GM04503 (cell line): ENCODE data around the gene IRF2.

Experiments
- DNase-seq: peaks from one replicate; pipeline ENCODE4 v3.0.0-alpha.2; 2012; ENCODE audit warnings: low read depth

The IRF2 gene

DNA sequence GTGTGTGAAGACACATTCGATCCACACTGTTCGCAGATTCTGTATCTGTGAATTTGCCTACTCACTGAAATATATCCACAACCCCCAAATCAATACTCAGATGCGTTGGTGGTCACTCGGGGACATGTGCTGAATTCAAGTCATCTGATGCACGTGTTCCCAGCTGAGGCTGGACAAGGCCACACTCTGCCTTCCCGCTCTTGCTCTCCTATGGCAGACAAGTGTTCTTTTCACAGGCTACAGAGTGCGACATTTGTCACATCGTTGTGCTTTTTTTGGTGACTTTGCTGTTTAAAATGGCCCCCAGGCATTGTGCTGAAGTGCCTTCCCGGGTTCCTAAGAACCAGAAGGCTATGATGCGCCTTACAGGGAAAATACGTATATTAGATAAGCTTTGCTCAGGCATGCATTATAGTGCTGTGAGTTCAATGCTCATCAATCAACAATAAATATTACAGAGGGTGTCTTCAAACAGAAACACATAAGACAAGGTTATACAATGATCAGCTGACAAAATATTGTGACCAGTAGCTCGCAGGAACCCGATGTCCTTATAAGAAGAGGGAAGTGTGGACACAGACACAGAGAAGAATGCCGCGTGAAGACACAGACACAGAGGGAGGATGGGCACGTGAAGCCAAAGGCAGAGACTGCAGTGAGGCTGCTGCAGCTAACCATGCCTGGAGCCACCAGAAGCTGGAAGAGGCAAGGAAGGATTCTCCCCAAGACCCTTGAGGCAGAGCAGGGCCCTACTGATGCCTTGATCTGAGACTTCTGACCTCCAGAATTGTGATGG is 42.0 kb downstream of the IRF2 start:
- DNase-seq = no peak

DNA sequence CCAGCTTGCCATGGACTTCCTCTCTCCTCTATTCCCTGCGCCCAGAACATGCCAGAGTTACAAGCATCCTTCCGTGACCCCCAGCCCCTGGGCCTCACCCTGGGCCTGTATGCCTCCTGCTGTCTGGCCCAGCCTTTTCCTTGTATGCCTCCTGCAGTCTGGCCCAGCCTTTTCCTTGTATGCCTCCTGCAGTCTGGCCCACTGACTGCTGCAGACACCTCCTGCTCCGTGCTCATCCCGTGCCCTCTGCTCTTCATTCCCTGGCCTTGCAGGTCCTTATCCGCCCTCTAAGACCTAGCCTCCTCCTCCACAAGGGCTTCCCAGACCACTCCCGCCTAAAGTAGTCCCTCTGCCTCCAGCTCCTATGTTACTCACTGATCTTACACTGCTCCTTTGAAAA is 44.2 kb downstream of the IRF2 start:
- DNase-seq = no peak

DNA sequence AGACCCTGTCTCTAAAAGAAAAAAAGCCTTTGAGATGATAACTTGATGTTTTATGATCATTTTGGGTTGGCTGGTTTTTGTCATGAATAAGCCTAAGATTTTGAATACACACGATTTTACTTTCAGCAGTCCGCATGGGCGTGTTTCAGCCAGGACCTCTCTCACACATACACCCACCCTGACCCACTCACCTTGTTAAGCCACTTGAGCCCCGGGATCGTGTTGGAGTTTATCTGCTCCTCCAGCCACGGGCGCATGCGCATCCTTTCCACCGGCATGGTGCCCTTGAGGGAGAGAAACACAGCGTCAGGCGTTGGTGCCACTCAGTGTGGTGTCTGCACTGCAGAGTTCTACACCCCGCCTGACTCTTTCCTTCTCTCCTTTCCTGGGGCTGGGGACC is 45.6 kb downstream of the IRF2 start:
- no peak for DNase-seq

DNA sequence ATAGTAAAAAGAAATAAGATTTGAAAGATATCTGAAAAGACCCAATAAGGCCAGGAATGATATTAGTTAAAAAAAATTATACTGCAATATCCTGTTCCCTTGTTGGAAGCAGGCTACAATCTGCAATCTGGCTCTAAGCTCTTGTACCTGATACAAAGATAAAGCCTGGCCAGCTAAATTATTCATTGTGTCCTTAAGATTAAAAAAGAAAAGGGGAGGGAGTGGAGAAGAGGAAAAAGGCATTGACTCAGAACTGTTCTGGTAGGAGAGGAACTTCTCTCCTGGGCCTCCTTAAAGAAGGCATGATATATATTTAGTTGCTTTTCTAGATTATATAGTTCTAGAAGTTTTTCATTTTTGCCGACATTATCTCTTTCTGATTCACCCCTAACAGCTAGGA is 46.7 kb downstream of the IRF2 start:
- DNase-seq = no peak

DNA sequence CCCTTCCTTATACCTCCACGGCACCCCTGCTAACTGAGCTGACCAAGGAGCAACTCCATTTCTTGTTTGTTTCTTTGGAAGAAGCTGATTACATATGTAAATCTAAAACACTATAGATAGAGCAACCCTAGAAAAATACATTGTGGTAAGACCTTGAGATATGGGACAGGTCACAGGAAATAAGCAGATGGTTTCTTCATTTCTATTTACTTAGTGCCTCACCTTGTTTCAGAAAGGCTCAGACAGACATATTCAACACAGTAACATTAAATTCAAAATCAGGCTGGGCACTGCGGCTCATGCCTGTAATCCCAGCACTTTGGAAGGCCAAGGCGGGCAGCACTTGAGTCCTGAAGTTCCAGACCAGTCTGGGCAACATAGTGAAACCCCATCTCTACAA is 47.3 kb downstream of the IRF2 start:
- DNase-seq = no peak

DNA sequence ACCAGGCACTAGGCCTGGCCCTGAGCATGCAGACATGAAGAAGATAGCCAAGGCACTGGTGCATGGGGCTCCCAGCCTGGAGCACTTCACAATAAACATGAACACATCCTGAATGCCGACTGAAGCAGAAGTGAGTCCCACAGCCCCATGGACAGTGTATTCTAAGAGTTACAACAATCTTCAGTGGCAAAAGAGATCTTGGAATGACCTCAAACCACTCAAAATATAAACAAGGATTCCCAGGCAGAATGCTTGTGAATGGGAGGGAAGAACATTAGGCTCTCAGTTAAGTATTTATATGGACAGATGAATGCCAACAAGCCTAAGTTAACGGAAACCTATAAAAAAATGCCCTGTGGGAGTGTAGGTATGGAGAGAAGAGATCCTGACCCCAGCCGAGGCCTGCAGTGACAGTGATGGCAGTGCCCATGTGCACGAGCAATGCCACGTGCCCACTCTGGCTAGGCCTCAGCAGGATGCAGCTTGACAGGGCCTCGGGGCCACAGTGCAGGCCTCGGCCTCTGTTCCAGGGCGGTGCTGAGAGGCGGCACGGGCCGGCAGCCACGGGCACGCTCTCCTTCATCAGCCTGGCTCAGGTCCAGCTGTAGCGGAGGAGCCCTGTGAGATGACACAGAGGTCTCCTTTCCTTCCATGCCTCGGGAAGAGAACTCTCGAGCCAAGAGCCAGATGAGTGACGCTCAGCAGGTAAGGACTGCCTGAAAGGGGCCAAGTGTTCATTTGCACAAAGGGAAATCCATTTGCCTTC is 49.2 kb downstream of the IRF2 start:
- no peak for DNase-seq

DNA sequence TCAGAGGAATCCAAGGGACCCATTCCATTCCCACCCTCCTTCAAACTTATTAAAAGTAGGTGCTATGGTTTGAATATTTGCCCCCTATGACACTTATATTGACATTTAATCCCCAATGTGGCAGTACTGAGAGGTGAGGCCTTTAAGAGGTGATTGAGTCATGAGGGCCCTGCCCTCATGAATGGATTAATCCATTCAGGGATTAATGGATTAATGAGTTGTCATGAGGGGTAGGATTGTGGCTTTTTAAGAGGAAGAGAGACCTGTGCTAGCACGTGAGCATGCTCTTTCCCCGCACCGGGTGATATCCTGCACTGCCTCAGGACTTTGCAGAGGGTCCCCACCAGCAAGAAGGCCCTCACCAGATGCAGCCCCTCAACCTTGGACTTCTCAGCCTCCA is 50.1 kb downstream of the IRF2 start:
- no peak for DNase-seq

DNA sequence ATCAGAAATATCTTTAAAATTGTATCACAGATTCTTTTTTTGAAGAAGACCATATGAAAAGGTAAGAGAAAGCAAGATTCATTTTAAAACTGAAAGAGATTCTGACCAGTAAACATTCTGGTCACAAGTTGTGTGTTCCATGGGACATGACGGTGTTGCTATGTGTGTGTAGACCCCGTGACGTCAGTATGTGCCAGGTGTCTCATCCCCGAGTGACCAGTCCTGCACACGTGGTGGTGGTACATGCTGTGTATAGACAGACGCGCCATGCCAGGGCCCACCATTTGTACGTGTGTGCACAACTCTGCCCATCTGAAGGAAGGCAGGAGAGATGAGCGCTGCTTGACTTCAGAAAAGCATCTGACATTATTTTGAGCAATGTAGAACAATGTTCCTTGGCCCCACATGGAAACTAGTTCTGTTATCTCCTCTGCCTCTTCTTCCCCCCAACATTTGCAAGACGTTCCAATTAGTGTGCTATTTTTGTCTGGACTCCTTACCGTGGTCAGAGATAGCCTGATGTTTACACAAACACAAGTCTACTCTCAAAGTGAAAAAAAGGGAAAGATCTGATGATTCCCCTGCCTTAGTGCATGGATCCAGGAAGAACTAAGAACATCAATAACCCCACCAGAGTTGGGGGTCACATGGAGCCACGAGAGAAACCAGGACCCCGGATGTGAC is 51.2 kb downstream of the IRF2 start:
- DNase-seq = no peak

GRCh38 chr4:184422378-184422777 is 52.0 kb downstream of the IRF2 start:
- DNase-seq = no peak

DNA sequence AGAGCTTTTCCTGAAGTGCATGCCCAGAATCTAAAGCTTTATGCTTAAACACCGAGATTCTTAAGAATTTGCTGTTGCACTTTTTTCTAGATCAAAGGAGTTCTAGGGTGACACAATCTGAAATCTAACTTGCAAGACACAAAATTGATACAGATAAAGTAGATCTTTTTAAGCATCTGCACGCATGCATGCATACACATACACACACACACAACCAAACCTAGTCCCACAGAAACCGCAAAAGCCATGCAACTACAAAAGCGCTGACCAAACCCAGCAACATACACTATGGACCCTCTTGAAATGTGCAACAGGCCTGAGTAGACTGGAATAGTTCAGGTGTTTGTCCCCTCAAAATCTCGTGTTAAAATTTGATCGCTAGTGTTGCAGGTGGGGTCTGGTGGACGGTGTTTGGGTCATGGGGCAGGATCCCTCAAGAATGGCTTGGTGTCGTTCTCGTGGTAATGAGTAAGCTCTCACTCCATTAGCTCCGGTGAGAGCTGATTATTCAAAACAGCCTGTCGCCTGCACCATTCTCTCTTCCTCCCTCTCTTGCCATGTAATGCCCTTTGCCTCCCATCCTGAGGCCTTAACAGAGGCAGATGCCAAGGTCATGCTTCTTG is 52.7 kb downstream of the IRF2 start:
- no peak for DNase-seq

DNA sequence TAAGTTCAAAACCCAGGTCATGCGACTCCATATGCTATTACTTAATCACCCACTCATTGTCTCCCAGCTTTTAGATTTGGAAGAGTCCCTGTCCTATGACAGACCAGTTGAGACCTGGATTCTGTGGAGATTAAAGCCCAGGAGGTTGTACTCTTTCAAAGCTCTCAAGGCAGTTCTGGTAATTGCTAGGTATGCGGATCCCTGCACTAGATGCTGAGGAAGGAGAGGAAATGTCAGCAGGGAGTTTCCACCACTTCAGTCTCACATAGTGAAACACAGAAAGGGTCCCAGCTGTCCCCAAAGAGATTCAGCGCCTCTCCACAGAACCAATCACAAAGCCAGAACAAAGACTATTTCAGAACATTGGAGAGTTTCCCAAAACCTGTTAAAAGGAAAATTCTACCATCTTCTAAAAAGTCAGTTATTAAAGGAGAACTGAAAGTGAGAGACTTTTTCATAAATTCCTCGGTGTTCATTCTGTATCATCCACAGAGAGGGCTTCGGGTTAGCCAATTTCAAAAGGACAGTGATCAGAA is 53.4 kb downstream of the IRF2 start:
- no peak for DNase-seq

- no peak for DNase-seq
These were observed 53.9 kb downstream of the IRF2 start for GRCh38 chr4:184420402-184420801.

DNA sequence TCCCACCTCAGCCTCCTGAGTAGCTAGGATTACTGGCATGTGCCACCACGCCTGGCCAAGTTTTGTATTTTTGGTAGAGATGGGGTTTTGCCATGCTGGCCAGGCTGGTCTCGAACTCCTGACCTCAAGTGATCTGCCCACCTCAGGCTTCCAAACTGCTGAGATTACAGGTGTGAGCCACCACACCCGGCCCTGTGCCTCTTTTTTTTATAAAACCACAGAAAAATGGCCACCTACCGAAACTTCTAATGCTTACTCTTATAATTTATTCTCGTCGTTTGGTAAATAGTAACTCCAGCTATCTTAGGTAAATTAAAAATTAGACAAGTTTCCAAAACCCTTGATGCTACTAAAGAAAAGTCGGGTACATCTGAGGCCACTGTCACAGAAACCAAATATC is 54.4 kb downstream of the IRF2 start:
- DNase-seq = no peak

GRCh38 chr4:184417802-184418511 is 56.4 kb downstream of the IRF2 start:
- DNase-seq = peak; percentile 51

- no peak for DNase-seq
These were observed 57.2 kb downstream of the IRF2 start for GRCh38 chr4:184416913-184417734.

DNA sequence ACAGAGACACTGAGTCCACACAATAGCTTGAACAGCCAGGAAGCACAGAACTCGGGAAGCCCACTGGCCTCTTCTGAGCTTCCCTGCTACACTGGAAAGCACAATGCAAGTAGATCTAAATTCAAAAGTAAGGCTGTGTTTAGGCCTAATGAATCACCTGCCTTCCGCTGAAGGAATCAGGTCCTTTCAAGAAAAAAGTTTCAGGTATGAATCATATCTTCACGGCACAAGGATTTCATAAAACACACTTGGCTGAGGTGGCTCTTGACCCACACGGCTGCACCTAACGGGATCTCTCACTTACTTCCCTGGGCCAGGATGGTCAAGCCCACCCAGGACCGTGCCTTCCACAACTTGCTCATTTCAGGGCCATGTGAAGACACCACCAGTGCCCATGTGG is 59.3 kb downstream of the IRF2 start:
- DNase-seq = no peak

GRCh38 chr4:184413261-184414046 is 60.9 kb downstream of the IRF2 start:
- no peak for DNase-seq

DNA sequence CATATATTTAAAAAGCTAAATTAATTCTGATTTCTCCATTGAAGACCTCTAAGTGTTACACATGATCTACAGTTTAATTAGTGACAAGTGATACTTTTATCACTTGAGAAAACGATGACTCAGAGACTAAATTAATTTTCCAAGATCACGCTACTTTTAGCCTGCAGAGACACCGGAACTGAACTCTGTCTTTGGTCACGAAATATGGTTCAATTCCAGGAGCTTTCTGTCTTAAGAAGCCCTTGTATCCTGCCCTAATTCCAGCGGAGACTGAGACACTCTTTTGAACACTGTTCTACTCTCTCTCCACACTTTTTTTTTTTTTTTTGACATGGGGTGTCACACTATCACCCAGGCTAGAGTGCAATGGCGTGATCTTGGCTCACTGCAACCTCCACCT is 63.6 kb downstream of the IRF2 start:
- DNase-seq = no peak

GRCh38 chr4:184409911-184410692 is 64.2 kb downstream of the IRF2 start:
- no peak for DNase-seq
